GM06990 (cell line): ENCODE measurements around the gene IGFL2.

Source experiments
- DNase-seq: peaks from one replicate; pipeline ENCODE4 v3.0.0-alpha.2; 2011; ENCODE audit not compliant: insufficient read length; ENCODE audit errors: extremely low read depth
- H3K27me3 ChIP-seq: replicated peaks from 2 replicates; pipeline ENCODE4 v1.6.0; 2011; ENCODE audit warnings: low read length; ENCODE audit not compliant: control insufficient read depth, insufficient read depth
- H3K36me3 ChIP-seq: 2 replicates; pipeline ENCODE4 v1.5.1; 2011; ENCODE audit warnings: low read length; ENCODE audit not compliant: control insufficient read depth, insufficient read depth
- H3K4me3 ChIP-seq: replicated peaks from 2 replicates; pipeline ENCODE4 v1.5.1; 2011; ENCODE audit warnings: low read depth, mild to moderate bottlenecking, control low read depth, low read length
- TF ChIP-seq, protein P1 (sequence below): IDR thresholded peaks from 2 replicates; pipeline ENCODE4 v1.5.1; 2011; ENCODE audit warnings: low read length, control low read depth, mild to moderate bottlenecking, inconsistent platforms; ENCODE audit not compliant: insufficient read depth, poor library complexity, severe bottlenecking

Gene IGFL2

DNA sequence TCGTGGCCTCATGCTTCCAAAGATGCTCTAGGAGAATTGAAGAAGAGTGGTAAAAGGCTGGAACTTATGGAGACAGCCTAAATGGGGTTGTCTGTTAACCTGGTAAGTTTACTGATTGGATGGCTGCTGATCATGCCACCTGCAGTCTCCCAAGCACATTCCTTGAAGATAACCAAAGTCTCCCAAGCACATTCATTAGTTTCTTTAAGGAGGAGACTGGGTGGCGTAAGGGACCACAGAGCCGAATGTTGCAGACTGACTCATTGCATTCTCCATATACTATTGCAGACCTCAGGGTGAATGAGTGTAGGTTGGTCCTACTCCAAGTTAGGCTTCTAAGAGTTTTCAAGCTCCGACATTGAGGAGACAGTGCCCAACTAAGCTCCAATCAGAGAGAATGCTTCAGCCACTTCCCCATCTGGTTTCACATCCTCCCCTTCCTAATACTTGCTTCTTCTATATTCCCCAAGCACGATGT, 23.4 kb upstream of the IGFL2 start, which contains the start of gene IGFL3:
Gene IGFL3 (minus strand): TSS at position 51 of the 478 bp plus-strand sequence. CDS start 39 bp downstream, at position 12.
- no peak for DNase-seq
- H3K27me3 ChIP-seq = no peaks in the 10 kb centered on the region; the same call in 1 of the 2 replicates
- TF ChIP-seq, protein P1, sequence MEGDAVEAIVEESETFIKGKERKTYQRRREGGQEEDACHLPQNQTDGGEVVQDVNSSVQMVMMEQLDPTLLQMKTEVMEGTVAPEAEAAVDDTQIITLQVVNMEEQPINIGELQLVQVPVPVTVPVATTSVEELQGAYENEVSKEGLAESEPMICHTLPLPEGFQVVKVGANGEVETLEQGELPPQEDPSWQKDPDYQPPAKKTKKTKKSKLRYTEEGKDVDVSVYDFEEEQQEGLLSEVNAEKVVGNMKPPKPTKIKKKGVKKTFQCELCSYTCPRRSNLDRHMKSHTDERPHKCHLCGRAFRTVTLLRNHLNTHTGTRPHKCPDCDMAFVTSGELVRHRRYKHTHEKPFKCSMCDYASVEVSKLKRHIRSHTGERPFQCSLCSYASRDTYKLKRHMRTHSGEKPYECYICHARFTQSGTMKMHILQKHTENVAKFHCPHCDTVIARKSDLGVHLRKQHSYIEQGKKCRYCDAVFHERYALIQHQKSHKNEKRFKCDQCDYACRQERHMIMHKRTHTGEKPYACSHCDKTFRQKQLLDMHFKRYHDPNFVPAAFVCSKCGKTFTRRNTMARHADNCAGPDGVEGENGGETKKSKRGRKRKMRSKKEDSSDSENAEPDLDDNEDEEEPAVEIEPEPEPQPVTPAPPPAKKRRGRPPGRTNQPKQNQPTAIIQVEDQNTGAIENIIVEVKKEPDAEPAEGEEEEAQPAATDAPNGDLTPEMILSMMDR = no peak

GRCh38 chr19:46125447-46125846, 22.6 kb upstream of the IGFL2 start:
- TF ChIP-seq, protein P1 = no peak
- no peaks in the 10 kb centered on the region; the same call in 1 of the 2 replicates for H3K27me3 ChIP-seq
- no peak for DNase-seq
- H3K36me3 ChIP-seq = no peaks in the 10 kb centered on the region
- no peak overlapping the region for H3K4me3 ChIP-seq

More for the DNA sequence above, 23.4 kb upstream of the IGFL2 start, which contains the start of gene IGFL3:
- Histone ChIP-seq H3K4me3 (no peak within 1 kb of the TSS), H3K36me3 (no peaks in the 10 kb centered on the region)

DNA sequence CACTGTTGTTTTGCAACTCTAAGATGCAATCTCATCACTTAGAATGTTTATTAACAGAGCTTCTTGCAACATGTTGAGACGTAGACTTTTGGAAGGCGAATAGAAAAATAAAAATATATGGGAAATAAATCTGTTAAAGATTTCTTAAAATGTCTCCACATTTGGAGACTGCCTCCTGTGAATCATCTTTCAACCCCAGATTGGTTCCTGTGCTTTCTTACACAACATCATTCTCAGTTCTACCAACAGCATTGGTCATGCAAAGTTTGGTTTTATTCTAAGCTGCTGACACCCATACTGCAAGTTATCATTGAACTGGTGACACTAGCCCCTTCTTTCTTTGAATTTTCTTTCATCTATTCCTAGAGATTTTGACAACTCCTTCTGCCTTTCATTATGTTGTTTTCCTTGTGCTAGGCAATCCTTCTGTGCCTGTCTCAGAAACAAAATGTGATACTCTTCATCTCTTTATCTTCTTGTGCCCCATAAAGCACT, 21.9 kb upstream of the IGFL2 start:
- DNase-seq = no peak
- Histone ChIP-seq H3K4me3 (no peak overlapping the region), H3K27me3 (no peaks in the 10 kb centered on the region), H3K36me3 (no peaks in the 10 kb centered on the region)
- TF ChIP-seq, protein P1 = no peak

DNA sequence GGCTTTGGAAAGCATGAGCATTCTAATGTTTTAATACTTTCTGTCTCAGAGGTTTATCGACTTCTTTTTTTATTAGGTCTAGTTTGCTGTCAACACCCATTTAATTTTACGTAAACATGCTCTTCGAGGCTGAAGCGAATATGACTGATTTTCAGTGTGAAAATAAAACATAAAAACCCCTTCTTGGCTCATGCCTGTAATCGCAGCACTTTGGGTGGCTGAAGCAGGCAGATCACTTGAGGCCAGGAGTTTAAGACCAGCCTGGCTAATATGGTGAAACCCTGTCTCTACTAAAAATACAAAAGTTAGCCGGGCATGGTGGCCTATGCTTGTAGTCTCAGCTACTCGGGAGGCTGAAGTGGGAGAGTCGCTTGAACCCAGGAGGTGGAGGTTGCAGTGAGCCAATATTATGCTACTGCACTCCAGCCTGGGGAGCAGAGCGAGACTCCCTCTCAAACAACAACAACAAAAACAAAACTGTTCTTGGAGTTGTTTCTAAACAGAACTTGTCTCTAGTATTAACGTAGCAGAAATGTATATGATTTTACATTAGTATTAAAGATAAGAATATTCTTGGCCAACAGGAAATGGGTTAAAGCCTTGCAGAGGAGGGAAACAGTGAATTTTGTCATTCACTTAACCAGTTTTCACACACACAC, 16.4 kb upstream of the IGFL2 start:
- H3K4me3 ChIP-seq = no peak overlapping the region
- no peak for DNase-seq

DNA sequence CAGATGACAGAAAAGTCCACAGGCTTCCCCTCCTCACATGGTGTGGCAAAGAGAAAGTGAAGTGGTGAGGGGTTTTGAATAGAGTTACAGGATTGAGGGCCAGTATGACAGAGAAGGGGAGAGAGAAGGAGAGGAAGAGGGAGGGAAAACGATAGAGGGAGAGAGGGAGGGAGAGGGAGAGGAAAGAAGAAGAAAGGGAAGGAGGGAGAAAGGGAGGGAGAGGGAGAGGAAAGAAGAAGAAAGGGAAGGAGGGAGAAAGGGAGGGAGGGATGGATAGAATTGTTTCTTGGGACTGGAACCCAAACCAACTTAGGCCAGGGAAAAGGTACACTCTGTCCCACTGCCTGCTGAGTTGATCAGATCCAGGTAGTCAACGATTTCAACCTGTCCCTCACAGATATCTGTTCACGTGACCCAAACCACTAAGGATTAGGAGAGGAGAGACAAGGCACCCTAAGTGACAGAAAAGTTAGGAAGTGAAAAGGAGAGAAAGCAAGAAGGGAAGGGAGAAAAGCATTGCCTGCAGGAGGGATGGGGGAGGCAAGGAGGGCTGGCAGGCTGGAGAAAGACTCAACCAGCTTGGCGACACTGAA, 15.4 kb upstream of the IGFL2 start:
- no peak overlapping the region for H3K4me3 ChIP-seq

More for the DNA sequence above, 16.4 kb upstream of the IGFL2 start:
- H3K36me3 ChIP-seq = no peaks in the 10 kb centered on the region
- H3K27me3 ChIP-seq = no peaks in the 10 kb centered on the region
- TF ChIP-seq, protein P1 = no peak

More for the DNA sequence above, 15.4 kb upstream of the IGFL2 start:
- no peak for DNase-seq
- TF ChIP-seq, protein P1 = no peak
- H3K27me3 ChIP-seq = no peaks in the 10 kb centered on the region; the same call in 1 of the 2 replicates
- no peaks in the 10 kb centered on the region for H3K36me3 ChIP-seq
